ENCODE data around the gene GYPA.

- TF ChIP-seq TAF1 (IDR thresholded peaks at IDR 0.05; ENCODE audit: borderline replicate concordance, insufficient read depth, low read length) = no peak
- TF ChIP-seq POLR2AphosphoS5 (IDR thresholded peaks at IDR 0.05; ENCODE audit: low read depth, low read length) = no peak
- no peak for TF ChIP-seq SIN3A (IDR thresholded peaks at IDR 0.05; ENCODE audit: borderline replicate concordance, insufficient read depth, low read length)
- TF ChIP-seq FOXP2 (optimal IDR thresholded peaks at IDR 0.05; ENCODE audit: borderline replicate concordance, extremely low read depth, extremely low read length, insufficient read depth) = no peak
- no peak for TF ChIP-seq REST (IDR thresholded peaks at IDR 0.05; ENCODE audit: insufficient read depth in 1 of 2, low read depth in 2 of 2, low read length in 2 of 2)
Observed at GRCh38 chr4:144183165-144183564, 42.6 kb upstream of the GYPA start.

All from PFSK-1 (cell line).